Ishikawa (cell line): ENCODE results near the gene SRPK2.

ENCODE experiments used
- CEBPB ChIP-seq: IDR thresholded peaks from 2 replicates; pipeline ENCODE4 v1.6.1; 2012
- CREB1 ChIP-seq: IDR thresholded peaks from 2 replicates; pipeline ENCODE4 v1.6.1; 2012; ENCODE audit warnings: low read depth
- EGR1 ChIP-seq: IDR thresholded peaks from 2 replicates; pipeline ENCODE4 v1.6.1; 2012
- EP300 ChIP-seq: IDR thresholded peaks from 2 replicates; pipeline ENCODE4 v1.6.1; 2012; ENCODE audit warnings: borderline replicate concordance
- FOXM1 ChIP-seq: IDR thresholded peaks from 2 replicates; pipeline ENCODE4 v1.6.1; 2012; ENCODE audit warnings: low read depth, borderline replicate concordance
- MAX ChIP-seq: IDR thresholded peaks from 2 replicates; pipeline ENCODE4 v1.6.1; 2012
- NFIC ChIP-seq: IDR thresholded peaks from 2 replicates; pipeline ENCODE4 v1.6.1; 2012
- RAD21 ChIP-seq: IDR thresholded peaks from 2 replicates; pipeline ENCODE4 v1.6.1; 2012; ENCODE audit warnings: low read depth
- REST ChIP-seq: IDR thresholded peaks from 2 replicates; pipeline ENCODE4 v1.6.1; 2012; ENCODE audit warnings: low read depth, mild to moderate bottlenecking
- TAF1 ChIP-seq: IDR thresholded peaks from 2 replicates; pipeline ENCODE4 v1.6.1; 2012; ENCODE audit warnings: low read depth, mild to moderate bottlenecking
- TCF12 ChIP-seq: IDR thresholded peaks from 2 replicates; pipeline ENCODE4 v1.6.1; 2012; ENCODE audit warnings: low read depth
- TEAD4 ChIP-seq: IDR thresholded peaks from 2 replicates; pipeline ENCODE4 v1.6.1; 2012
- USF1 ChIP-seq: IDR thresholded peaks from 2 replicates; pipeline ENCODE4 v1.6.1; 2012
- YY1 ChIP-seq: IDR thresholded peaks from 2 replicates; pipeline ENCODE4 v1.6.1; 2012; ENCODE audit warnings: low read depth
- ZBTB7A ChIP-seq: IDR thresholded peaks from 2 replicates; pipeline ENCODE4 v1.6.1; 2012; ENCODE audit warnings: low read depth

The SRPK2 gene

DNA sequence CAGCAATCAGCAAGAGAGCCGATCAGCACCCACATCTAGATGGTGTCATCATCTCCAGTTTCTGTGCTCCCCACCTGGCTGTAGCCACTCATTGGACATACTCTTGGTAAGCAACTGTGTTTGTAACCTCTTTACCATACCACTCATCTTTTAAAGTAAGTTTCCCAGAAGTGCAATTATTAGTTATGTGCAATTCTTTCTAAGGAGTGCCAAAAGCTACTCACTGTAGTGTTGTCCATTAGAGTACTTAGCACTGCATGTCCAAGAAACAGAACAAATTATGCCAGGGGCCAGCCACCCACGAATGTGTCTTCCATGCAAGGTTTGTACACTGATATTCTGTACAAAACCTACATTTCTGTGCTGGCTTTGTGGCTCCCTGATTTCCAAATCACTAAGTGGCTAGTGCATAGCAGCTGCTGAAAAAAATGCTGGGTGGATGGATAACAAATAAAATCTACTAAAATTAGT lies 131.9 kb downstream of the SRPK2 start:
- TF ChIP-seq TEAD4: no peak
- no peak for TF ChIP-seq FOXM1
- TF ChIP-seq REST: no peak
- no peak for TF ChIP-seq ZBTB7A
- no peak for TF ChIP-seq EGR1
- TF ChIP-seq CEBPB: no peak
- no peak for TF ChIP-seq USF1
- TF ChIP-seq TAF1: no peak
- no peak for TF ChIP-seq EP300
- no peak for TF ChIP-seq NFIC
- TF ChIP-seq YY1: no peak
- no peak for TF ChIP-seq RAD21
- no peak for TF ChIP-seq CREB1
- no peak for TF ChIP-seq TCF12
- no peak for TF ChIP-seq MAX

DNA sequence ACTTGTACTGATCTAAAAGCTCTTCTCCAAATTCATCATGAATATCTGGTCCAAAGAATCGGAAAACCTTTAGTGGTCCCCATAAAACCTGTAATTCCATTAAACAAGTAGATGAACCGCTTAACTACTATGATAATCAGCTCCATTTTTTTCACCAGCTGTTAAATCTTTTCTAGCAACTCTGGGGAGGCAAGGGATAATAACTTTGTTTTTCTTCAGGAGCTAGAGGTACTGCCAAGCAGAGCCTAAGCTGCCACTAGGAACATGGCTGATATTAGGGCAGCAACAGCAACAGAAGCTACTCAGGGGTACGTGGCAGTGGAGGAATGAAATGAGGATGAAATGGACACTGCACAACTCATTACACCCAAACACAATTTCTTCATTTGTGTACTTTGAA lies 138.0 kb downstream of the SRPK2 start:
- TF ChIP-seq TEAD4 (no peak), EP300 (no peak)

DNA sequence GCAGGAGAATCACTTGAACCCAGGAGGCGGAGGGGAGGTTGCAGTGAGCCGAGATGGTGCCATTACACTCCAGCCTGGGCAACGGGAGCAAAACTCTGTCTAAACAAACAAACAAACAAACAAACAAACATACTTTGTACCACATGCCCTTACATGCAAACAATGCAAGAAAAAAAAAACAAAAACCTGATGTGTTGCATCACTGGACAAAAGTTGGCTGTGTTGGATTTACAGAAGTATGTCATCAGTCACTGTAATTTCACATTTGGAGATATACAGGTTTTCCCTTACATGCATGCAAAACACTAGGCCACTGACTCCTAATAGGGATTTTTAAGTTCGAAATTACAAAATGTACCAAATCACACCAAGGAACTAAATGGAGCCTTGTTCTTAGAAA lies 138.5 kb downstream of the SRPK2 start:
- TF ChIP-seq NFIC (no peak), TCF12 (no peak), TAF1 (no peak), RAD21 (no peak), EP300 (no peak), MAX (no peak), ZBTB7A (no peak), REST (no peak), CREB1 (no peak), CEBPB (no peak), EGR1 (no peak), TEAD4 (no peak), FOXM1 (no peak), USF1 (no peak), YY1 (no peak)

DNA sequence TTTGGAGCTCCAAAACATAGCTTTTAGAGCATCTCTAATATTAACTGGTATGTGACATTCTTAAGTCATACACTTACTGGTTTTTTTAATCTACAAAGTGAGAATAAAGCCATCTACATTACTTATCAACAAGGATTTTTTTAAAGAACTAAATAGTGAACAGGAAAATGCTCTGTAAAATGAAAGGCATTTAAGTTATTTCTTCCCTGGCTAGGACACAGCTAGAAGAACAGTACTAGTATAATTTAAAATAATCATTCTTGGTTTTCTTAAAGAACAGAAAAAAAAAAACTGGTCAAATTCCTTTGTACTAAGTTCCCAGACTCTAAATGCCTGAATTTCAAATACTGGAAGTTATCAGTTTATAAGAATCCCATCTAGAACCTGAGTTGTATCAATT lies 139.5 kb downstream of the SRPK2 start:
- TF ChIP-seq MAX: no peak
- TF ChIP-seq CREB1: no peak
- no peak for TF ChIP-seq EP300
- TF ChIP-seq REST: no peak
- TF ChIP-seq FOXM1: no peak
- no peak for TF ChIP-seq YY1
- no peak for TF ChIP-seq TCF12
- no peak for TF ChIP-seq CEBPB
- TF ChIP-seq NFIC: no peak
- no peak for TF ChIP-seq RAD21
- TF ChIP-seq ZBTB7A: no peak
- TF ChIP-seq USF1: no peak
- TF ChIP-seq TEAD4: no peak
- TF ChIP-seq EGR1: no peak
